ENCODE measurements around the gene CDH1.
"Not testable (repeated sequence)": the region's sequence is repeated elsewhere in the genome, so short reads cannot be mapped to it uniquely, and the experiment has no call there.

The CDH1 gene

GRCh38 chr16:68737046-68737729, at the start of gene CDH1:
TSS of gene CDH1 (plus strand) at chr16:68737292. CDS start at chr16:68737416, 124 bp downstream.
- DNase-seq: no peak

DNA sequence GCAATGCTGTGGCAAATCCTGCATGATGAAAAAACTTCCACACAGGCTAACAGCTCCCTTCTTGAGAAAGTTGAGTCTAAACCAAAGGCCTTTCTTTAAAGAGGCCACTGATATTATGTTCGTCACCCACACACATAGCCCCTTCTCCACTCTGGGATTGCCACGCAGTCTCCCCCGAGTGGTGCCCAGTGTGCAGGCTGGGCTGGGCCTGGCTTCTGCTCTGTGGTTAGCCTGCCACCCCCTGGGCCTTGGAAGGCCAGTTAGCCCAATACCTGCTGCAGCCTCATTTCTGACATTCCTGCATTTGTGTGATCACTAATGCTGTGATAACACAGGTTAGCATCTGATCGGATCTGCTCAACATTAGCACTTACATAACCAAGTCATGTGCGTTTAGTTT, 47.2 kb upstream of the CDH1 start:
- no peak for DNase-seq

DNA sequence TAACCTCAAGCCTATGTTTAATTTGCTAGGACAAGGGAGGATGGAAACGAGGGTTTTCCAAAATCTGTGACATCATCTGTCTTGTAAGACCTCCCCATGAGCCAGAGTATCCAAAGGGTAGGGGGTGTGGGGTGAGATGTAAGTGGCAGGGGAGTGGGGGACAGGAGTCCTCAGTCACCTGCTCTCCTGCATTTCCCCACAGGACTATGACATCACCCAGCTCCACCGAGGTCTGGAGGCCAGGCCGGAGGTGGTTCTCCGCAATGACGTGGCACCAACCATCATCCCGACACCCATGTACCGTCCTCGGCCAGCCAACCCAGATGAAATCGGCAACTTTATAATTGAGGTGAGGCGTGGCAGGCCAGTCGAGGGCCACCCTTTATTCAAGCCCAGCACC, 41.5 kb upstream of the CDH1 start:
- DNase-seq: no peak

GRCh38 chr16:68696514-68696913, 40.6 kb upstream of the CDH1 start:
- no peak for DNase-seq

DNA sequence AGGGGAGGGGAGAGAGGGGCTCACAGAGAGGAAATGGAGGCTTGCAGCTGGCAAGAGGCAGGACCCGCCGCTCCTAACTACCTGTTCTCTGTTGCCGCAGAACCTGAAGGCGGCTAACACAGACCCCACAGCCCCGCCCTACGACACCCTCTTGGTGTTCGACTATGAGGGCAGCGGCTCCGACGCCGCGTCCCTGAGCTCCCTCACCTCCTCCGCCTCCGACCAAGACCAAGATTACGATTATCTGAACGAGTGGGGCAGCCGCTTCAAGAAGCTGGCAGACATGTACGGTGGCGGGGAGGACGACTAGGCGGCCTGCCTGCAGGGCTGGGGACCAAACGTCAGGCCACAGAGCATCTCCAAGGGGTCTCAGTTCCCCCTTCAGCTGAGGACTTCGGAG, 39.0 kb upstream of the CDH1 start:
- DNase-seq: no peak

DNA sequence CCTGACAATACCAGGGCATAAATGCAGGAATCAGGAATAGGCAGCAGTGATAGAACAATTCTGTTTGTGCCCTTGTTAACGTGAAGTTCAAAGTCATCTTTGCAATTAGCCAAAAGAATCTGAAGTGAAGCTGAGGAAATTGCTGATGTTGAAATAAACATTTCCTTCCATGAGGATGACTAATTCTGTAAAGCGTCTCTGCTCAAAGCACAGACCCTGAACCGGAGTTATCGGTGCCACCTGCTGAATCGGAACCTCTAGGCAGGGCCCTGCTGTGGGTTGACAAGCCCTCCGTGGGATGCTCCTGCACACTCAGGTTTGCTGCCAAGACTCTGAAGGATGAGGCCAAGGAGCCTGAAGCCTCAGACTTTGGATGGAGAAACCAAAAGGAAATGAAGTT, 37.0 kb upstream of the CDH1 start:
- no peak for DNase-seq

- no peak for DNase-seq
Measured at GRCh38 chr16:68700831-68701230, 36.3 kb upstream of the CDH1 start.

GRCh38 chr16:68704232-68704867, 32.7 kb upstream of the CDH1 start:
- peak; percentile 67 for DNase-seq

GRCh38 chr16:68707340-68708152, 29.5 kb upstream of the CDH1 start:
- DNase-seq: peak; percentile 60

DNA sequence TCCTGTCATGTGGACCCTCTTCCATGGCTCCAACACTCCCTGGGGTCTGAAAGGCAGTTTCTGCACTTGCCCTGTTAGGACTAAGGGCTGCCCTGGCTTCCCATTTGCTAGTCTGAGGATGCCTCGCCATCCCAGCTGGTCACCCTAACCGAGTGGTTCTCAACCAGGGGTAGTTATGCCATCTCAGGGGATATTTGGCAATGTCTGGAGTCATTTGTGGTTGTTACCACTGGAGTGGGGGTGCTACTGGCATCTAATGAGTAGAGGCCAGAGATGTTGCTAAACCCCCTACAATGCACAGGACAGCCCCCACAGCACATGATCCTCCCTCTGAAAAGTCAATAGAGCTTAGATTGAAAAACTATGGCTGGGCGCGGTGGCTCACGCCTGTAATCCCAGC, 26.9 kb upstream of the CDH1 start:
- no peak for DNase-seq

DNA sequence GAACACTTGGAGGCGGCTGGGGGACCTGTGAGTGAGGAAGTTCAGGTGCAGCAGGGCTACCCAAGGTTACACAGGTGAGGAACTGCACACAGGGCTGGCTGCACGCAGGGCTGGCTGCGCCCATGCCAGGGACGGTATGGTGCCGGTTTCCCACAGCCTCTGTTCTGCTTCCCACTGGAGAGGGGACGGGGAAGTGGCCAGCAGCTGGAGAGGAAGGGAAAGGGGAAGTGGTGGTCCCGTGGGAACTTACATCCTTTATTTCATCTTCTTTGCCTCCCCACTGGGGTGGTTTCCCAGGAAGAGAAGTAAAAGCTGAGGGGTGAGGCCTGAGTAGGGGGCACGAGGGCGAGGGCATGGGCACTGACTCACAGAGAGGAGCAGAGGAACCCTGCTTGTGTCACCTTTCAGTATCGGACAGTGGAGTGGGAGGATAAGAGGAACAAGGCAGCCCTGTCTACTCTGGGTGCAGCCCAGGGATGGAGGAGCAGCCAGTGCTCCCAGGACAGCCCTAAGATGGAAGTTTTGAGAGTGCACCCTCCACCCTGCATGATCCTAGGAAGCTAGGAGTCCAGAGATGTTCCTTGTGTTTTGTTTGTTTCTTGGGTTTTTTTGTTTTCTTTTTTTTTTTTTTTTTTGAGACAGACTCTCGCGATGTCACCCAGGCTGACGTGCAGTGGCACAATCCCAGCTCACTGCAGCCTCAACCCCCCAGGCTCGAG, 25.5 kb upstream of the CDH1 start:
- DNase-seq: no peak

DNA sequence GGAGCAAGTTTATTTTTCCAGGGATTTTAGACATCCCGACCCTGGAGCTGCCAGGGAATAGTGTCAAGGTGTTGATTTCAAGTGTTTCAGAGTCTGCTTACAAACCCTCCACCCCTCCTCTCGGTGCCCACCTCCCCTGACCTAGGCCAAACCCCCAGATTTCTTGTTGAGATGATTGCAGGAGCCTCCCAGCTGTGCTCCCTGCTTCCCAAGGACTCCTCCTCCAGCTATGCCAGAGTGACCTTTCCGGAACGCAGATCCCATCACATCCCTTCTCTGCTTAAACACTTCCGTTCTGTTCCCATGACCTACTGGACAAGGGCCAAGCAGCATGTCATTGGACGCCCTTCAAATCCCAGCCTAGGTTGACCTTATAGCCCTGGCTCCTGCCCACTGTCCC, 23.7 kb upstream of the CDH1 start:
- DNase-seq: no peak

DNA sequence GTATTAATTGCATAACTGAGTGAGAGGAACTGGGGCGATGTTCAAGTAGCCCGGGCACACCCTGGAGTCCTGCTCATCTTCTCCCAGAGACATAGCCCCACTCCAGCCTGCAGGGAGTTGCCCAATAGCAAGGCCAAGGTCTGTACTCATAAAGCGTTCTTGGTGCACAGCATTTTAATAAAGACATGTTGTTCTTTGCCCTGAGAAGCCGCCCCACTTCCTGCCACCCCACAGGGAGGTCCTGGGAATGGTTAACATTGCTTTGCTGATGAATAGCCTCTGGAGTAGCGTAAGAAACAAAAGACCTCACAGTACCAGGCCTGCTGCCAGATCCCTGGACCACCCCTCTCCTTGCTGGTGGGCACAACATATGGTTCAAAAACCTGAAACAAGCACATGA, 21.6 kb upstream of the CDH1 start:
- DNase-seq: no peak

DNA sequence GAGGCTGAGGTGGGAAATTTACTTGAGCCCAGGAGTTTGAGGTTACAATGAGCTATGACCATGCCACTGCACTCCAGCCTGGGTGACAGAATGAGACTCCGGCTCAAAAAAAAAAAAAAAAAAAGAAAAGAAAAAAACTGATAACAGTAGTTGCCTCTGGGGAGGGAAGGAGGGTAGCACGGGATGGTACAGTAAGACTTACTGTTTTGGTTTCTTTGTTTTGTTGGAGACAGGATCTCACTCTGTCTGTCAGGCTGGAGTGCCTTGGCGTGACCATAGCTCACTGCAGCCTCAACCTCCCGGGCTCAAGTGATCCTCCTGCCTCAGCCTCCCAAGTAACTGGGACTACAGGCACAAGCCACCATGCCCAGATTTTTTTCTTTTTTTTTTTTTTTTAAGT, 20.6 kb upstream of the CDH1 start:
- not testable (repeated sequence) for DNase-seq

GRCh38 chr16:68717684-68718083, 19.4 kb upstream of the CDH1 start:
- DNase-seq: no peak

DNA sequence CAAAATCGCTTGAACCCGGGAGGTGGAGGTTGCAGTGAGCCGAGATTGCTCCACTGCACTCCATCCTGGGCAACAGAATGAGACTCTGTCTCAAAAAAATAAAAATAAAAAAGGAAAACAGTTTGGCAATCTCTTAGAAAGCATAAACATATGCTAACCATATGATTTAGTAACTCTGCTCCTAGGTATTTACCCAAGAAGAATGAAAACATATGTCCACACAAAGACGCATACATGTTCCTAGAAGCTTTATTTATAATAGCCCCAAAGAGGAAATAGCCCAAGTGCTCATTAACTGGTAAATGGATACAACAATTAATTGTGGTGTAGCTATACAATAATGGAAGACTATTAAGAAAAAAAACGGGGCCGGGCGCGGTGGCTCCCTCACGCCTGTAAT, 18.5 kb upstream of the CDH1 start:
- no peak for DNase-seq

DNA sequence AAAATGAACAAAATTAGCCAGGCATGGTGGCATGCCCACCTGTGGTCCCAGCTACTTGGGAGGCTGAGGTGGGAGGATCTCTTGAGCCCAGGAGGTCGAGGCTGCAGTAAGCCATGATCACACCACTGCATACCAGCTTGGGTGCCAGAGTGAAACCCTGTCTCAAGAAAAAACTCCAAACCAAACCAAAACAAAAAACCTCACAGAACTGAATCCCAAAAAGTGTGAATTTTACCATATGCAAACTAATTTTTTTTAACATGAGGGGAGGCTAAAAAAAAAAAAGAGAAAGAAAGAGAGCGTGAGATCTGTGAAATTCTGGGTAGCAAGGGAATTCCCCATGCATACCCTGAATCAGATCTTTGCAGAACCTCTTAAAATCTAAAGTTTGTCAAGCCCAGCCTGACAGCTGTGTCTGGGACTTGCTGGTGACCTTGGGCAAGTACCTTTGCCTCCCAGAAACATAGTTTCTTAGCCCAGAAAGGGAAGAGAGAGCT, 17.1 kb upstream of the CDH1 start:
- no peak for DNase-seq

GRCh38 chr16:68722119-68723024, 14.7 kb upstream of the CDH1 start:
- DNase-seq: no peak

GRCh38 chr16:68724797-68725196, 12.3 kb upstream of the CDH1 start:
- DNase-seq: no peak

- no peak for DNase-seq
Measured at GRCh38 chr16:68728523-68728922, 8.6 kb upstream of the CDH1 start.

DNA sequence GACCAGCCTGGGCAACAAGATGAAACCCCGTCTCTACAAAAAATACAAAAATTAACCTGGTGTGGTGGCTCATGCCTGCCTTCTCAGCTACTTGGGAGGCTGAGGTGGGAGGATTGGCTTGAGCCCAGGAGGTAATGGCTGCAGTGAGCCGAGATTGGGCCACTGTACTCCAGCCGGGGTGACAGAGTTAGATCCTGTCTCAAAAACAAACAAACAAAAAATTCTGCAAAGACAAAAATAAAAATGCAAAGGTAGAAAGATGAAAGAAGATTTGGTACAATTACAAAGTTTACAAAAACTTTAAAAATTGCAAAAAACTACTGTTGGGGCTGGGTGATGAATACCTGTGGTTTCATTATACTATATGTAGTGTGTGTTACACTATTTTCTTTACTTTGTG, 5.5 kb upstream of the CDH1 start:
- no peak for DNase-seq

DNA sequence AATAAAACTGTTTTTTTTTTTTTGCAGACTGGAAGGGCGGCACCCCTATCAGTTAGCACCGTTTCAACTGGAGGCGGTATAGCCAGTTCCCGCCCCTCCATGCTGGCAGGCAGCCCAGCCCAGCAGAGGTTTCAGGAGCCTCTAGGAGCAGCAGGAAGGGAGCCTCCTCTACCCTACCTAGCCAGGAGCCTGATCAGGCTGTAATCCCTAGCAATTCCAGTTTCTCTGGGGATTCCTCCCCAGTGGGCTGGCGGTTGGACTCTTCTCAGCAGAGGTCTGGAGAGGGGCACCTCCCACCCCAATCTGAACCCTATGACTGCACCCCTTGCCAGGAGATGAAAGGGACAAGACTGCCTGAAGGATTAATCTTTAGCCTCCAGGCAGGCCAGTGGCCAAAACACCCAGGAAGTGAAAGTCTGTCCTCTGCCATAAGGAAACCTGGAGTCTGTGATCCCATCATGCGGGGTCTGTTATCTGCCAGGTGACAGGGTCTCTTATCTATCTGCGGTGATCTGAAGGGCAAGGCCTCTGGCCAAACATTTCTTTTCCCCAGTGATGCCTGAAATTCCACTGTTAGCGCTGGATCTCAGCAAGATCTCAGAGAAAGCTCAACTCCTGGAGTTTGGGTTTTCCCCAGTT, 4.9 kb upstream of the CDH1 start:
- no peak for DNase-seq

Measured in right forelimb (tissue), 1 donor.